Panc1 (cell line): ENCODE data around the gene TRIO. TPM values are rescaled to one million over a fixed set of nuclear protein-coding genes. Genes with fewer than 3 reads are reported as not detected.

ENCODE experiments used
- ATAC-seq: fragments of 200-7000 bp; cut with Tn5 transposase; 2 replicates; pipeline ENCODE4 v1.9.1; 2020; ENCODE audit warnings: mild to moderate bottlenecking, moderate library complexity
- BruUV-seq: library from RNA; stranded (reverse); fragments of 400-500 nt; replicated peaks from 2 replicates; lab custom pipeline; 2021; lab: Mats Ljungman, UMichigan
- CTCF ChIA-PET: fragments of 300-600 bp; sonication (Branson Sonifier 250); formaldehyde crosslinking; loops from one replicate; lab custom pipeline; 2022; ENCODE audit warnings: antibody characterized with exemption; lab: Charles Lee
- POLR2A ChIA-PET: fragments of 300-600 bp; sonication (Branson Sonifier 250); formaldehyde crosslinking; loops from one replicate; lab custom pipeline; 2022; ENCODE audit warnings: antibody characterized with exemption; lab: Charles Lee
- DNase-seq: peaks from one replicate; pipeline ENCODE4 v3.0.0-alpha.2; 2010; ENCODE audit warnings: low read depth, low spot score
- H3K27ac ChIP-seq: 2 replicates; pipeline ENCODE4 v1.5.1; 2011; ENCODE audit warnings: mild to moderate bottlenecking, low read length, inconsistent platforms
- H3K27me3 ChIP-seq: fragments of 200-500 bp; sonication (Bioruptor generic); 2 replicates; pipeline ENCODE4 v1.6.0; 2014; ENCODE audit warnings: low read length, inconsistent platforms; ENCODE audit not compliant: control insufficient read depth, insufficient read depth
- H3K36me3 ChIP-seq: fragments of 200-500 bp; sonication (Bioruptor generic); 2 replicates; pipeline ENCODE4 v1.5.1; 2014; ENCODE audit warnings: inconsistent platforms, mild to moderate bottlenecking, low read length, moderate library complexity; ENCODE audit not compliant: control insufficient read depth, insufficient read depth
- H3K4me1 ChIP-seq: 2 replicates; pipeline ENCODE4 v1.5.1; 2011; ENCODE audit warnings: inconsistent platforms, mild to moderate bottlenecking, low read length, moderate library complexity; ENCODE audit not compliant: control insufficient read depth, insufficient read depth
- H3K4me3 ChIP-seq, 2 experiments: 2 replicates each; pipeline ENCODE4 v1.5.1; 2011 to 2012; ENCODE audit warnings: low read depth in 2 of 2, low read length in 2 of 2, mild to moderate bottlenecking in 2 of 2, inconsistent platforms in 1 of 2, moderate library complexity in 1 of 2
- H3K9me3 ChIP-seq: fragments of 200-500 bp; sonication (Bioruptor generic); 2 replicates; pipeline ENCODE4 v1.5.1; 2014; ENCODE audit warnings: low read depth, mild to moderate bottlenecking, inconsistent platforms, low read length, moderate library complexity; ENCODE audit not compliant: control insufficient read depth, insufficient read depth
- CTCF ChIP-seq: fragments of 450-650 bp; IDR thresholded peaks from 2 replicates; pipeline ENCODE4 v1.5.1; 2017; ENCODE audit warnings: mild to moderate bottlenecking
- POLR2AphosphoS5 ChIP-seq: IDR thresholded peaks from 2 replicates; pipeline ENCODE4 v1.6.1; 2012; ENCODE audit warnings: mild to moderate bottlenecking, low read depth, low read length, moderate library complexity
- REST ChIP-seq, 2 experiments: IDR thresholded peaks; 2 replicates each; pipeline ENCODE4 v1.6.1; 2011 to 2012; ENCODE audit warnings: low read depth in 2 of 2, control low read depth in 1 of 2, low read length in 1 of 2, mild to moderate bottlenecking in 1 of 2, moderate library complexity in 1 of 2; ENCODE audit not compliant: insufficient read depth in 1 of 2
- SIN3A ChIP-seq: IDR thresholded peaks from 2 replicates; pipeline ENCODE4 v1.6.1; 2012; ENCODE audit warnings: low read depth, mild to moderate bottlenecking, low read length, moderate library complexity, borderline replicate concordance; ENCODE audit not compliant: insufficient read depth
- TCF7L2 ChIP-seq: IDR thresholded peaks from 2 replicates; pipeline ENCODE4 v1.6.1; 2011; ENCODE audit warnings: mild to moderate bottlenecking, low read depth, low read length, inconsistent platforms
- in situ Hi-C: cut with HindIII; loops from 2 replicates; pipeline ENCODE4 v1.10.0; 2016; ENCODE audit warnings: low sequenced_read_pairs, low pct_unique_long_range_greater_than_20kb
- intact Hi-C: fragments of 100-400 bp; cut with micrococcal nuclease; formaldehyde crosslinking; loops from one replicate; pipeline ENCODE4 v1.10.0; 2022; ENCODE audit not compliant: unreplicated experiment
- total RNA-seq: library from RNA; stranded (reverse); gene quantifications from one replicate; pipeline ENCODE4 v1.2.1, GENCODE V29; 2021; ENCODE audit not compliant: unreplicated experiment

Gene TRIO
- total RNA-seq, 1 experiment from 2014 or later, result 349 TPM

- no peak overlapping the region for H3K4me3 ChIP-seq
- ATAC-seq (no peak), DNase-seq (no peak)
- TF ChIP-seq CTCF (no peak), POLR2AphosphoS5 (no peak), REST (IDR thresholded peaks at IDR 0.05; ENCODE audit: insufficient read depth in 1 of 2, low read depth in 2 of 2, low read length in 1 of 2) (no peak), SIN3A (no peak), TCF7L2 (no peak)
- H3K9me3 ChIP-seq, result no peaks in the 10 kb centered on the region
- H3K27ac ChIP-seq, result no peak overlapping the region
- ChIA-PET CTCF (no interaction called here), POLR2A (no interaction called here)
- peaks cover 15% of the 10 kb centered on the region for H3K27me3 ChIP-seq
- no peaks in the 10 kb centered on the region for H3K36me3 ChIP-seq
- H3K4me1 ChIP-seq, result no peaks in the 10 kb centered on the region
- intact Hi-C loops, result no loop called here
- no TSS peak for BruUV-seq
- in situ Hi-C loops, result no loop called here
These were observed 412.9 kb downstream of the TRIO start for GRCh38 chr5:14556015-14556414.

- ChIA-PET CTCF (no interaction called here), POLR2A (interaction anchor here (0.6 to 0.7 kb wide), 2 partner anchors 9 to 19 kb away, joined by 5 to 8 read pairs; no protein-coding TSS in a partner anchor)
- intact Hi-C loops, result no loop called here
- Histone ChIP-seq H3K27me3 (peaks cover 14% of the 10 kb centered on the region), H3K4me1 (no peaks in the 10 kb centered on the region), H3K9me3 (no peaks in the 10 kb centered on the region), H3K4me3 (no peak overlapping the region), H3K36me3 (no peaks in the 10 kb centered on the region), H3K27ac (no peak overlapping the region)
- DNase-seq (no peak), ATAC-seq (no peak)
- in situ Hi-C loops, result no loop called here
- BruUV-seq, result no TSS peak
- TF ChIP-seq CTCF (no peak), POLR2AphosphoS5 (no peak), REST (IDR thresholded peaks at IDR 0.05; ENCODE audit: insufficient read depth in 1 of 2, low read depth in 2 of 2, low read length in 1 of 2) (no peak), SIN3A (no peak), TCF7L2 (no peak)
These were observed 414.1 kb downstream of the TRIO start for GRCh38 chr5:14557203-14557770.
